OCI-LY3 (cell line): ENCODE measurements around the gene PIGM.
A peak's percentile ranks its signal among the peaks of the same experiment; 100 is the strongest.

Source experiments
- H2AFZ ChIP-seq: fragments of 200-600, 300-600 bp; shearing (Covaris generic); 2 replicates; pipeline ENCODE4 v1.6.0; 2014; ENCODE audit warnings: antibody characterized with exemption, low read depth, low read length
- H3K27ac ChIP-seq: fragments of 200-600, 300-600 bp; sonication (generic); 2 replicates; pipeline ENCODE4 v1.5.1; 2014; ENCODE audit warnings: mild to moderate bottlenecking, low read length, moderate library complexity, mixed read lengths
- H3K27me3 ChIP-seq: fragments of 200-600, 300-600 bp; sonication (generic); 2 replicates; pipeline ENCODE4 v1.6.1; 2014; ENCODE audit warnings: low read depth, low read length, mixed read lengths
- H3K36me3 ChIP-seq: fragments of 200-600, 300-600 bp; sonication (generic); replicated peaks from 2 replicates; pipeline ENCODE3; 2014; ENCODE audit warnings: low read depth, low read length, mixed read lengths
- H3K4me1 ChIP-seq: fragments of 300-600, 200-600 bp; sonication (generic); 2 replicates; pipeline ENCODE4 v1.6.1; 2014; ENCODE audit warnings: low read length, mixed read lengths
- H3K4me2 ChIP-seq: fragments of 200-600, 300-600 bp; sonication (generic); 2 replicates; pipeline ENCODE4 v1.6.1; 2014; ENCODE audit warnings: low read length, mixed read lengths
- H3K4me3 ChIP-seq: fragments of 300-600, 200-600 bp; sonication (generic); 2 replicates; pipeline ENCODE4 v1.5.1; 2014; ENCODE audit warnings: antibody characterized with exemption, mild to moderate bottlenecking, low read length, moderate library complexity
- H3K79me2 ChIP-seq: fragments of 300-600, 200-600 bp; shearing (Covaris generic); 2 replicates; pipeline ENCODE4 v1.6.1; 2014; ENCODE audit warnings: mild to moderate bottlenecking, low read length, mixed read lengths
- H3K9ac ChIP-seq: fragments of 300-600, 200-600 bp; shearing (Covaris generic); 2 replicates; pipeline ENCODE4 v1.6.0; 2014; ENCODE audit warnings: mild to moderate bottlenecking, low read length, moderate library complexity
- H3K9me3 ChIP-seq: fragments of 200-600, 300-600 bp; shearing (Covaris generic); 2 replicates; pipeline ENCODE4 v1.6.1; 2014; ENCODE audit warnings: low read length, mixed read lengths; ENCODE audit not compliant: insufficient read depth
- H4K20me1 ChIP-seq: fragments of 200-600, 300-600 bp; sonication (generic); 2 replicates; pipeline ENCODE4 v1.6.1; 2016; ENCODE audit warnings: low read length, mixed read lengths; ENCODE audit not compliant: insufficient read depth
- EZH2phosphoT487 ChIP-seq: fragments of 200-600 bp; shearing (Covaris generic); IDR thresholded peaks from 2 replicates; pipeline ENCODE4 v1.6.1; 2018; ENCODE audit warnings: antibody characterized with exemption, mixed run types, low read depth
- TF ChIP-seq, protein P1 (sequence below): fragments of 200-600, 300-600 bp; sonication (generic); IDR thresholded peaks from 2 replicates; pipeline ENCODE4 v1.5.1; 2014; ENCODE audit warnings: antibody characterized with exemption, low read length, low read depth

Gene PIGM

DNA sequence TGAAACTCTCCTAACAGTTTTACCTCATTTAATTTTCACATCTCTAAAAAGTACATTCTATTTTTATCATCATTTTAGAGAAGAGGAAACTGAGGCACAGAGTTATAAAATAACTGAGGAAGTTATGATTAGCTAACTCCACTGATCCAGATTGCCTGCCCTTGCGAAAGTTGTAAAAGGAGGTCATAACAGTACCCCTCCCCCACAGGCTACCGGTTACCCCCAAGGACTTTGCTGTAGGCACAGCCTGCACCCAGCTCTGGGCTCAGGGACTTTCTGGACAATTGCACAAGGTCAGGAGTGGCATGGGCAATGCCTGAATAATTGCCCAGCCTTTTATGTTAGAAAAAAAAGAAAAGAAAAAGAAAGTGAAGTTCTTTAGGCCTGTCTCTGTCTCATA is 22.7 kb downstream of the PIGM start:
- no peak overlapping the region for H3K9ac ChIP-seq
- TF ChIP-seq, protein P1, sequence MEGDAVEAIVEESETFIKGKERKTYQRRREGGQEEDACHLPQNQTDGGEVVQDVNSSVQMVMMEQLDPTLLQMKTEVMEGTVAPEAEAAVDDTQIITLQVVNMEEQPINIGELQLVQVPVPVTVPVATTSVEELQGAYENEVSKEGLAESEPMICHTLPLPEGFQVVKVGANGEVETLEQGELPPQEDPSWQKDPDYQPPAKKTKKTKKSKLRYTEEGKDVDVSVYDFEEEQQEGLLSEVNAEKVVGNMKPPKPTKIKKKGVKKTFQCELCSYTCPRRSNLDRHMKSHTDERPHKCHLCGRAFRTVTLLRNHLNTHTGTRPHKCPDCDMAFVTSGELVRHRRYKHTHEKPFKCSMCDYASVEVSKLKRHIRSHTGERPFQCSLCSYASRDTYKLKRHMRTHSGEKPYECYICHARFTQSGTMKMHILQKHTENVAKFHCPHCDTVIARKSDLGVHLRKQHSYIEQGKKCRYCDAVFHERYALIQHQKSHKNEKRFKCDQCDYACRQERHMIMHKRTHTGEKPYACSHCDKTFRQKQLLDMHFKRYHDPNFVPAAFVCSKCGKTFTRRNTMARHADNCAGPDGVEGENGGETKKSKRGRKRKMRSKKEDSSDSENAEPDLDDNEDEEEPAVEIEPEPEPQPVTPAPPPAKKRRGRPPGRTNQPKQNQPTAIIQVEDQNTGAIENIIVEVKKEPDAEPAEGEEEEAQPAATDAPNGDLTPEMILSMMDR: no peak
- TF ChIP-seq EZH2phosphoT487: no peak
- no peak overlapping the region for H3K4me3 ChIP-seq
- no peak overlapping the region for H3K4me2 ChIP-seq
- H3K9me3 ChIP-seq: no peaks in the 10 kb centered on the region
- H3K36me3 ChIP-seq: no peaks in the 10 kb centered on the region
- no peaks in the 10 kb centered on the region for H4K20me1 ChIP-seq
- no peak overlapping the region for H3K27ac ChIP-seq
- no peaks in the 10 kb centered on the region for H3K4me1 ChIP-seq
- no peak overlapping the region for H2AFZ ChIP-seq
- peaks cover 46% of the 10 kb centered on the region for H3K27me3 ChIP-seq
- no peaks in the 10 kb centered on the region for H3K79me2 ChIP-seq

DNA sequence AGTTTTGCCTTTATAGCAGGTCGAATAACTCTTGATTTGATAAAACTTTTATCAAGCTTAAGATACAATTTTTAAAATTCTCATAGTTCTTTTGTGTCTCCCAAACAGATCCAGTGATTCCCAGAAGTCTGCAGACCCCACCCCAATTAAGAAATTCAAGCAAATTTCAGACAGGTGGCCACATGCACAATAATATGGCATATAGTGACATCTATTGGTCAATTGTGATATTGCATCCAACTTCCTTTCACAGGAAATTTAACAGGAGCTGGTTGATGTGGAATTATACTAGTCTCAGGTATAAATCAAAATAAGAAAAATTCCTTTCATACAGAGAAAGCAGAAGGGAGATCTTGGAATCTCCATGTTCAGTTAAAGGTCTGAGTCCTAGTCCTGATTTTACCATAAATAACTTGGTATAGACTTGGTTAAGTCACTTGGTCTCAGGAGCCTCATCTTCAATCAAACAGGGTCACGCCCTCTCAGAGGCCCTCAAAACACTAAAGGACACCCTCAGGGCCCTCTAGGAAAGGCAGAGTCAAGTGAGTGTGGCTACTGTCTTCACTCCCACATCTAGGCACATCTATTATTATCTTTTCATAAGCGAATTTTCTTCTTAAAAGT is 24.1 kb downstream of the PIGM start:
- Histone ChIP-seq H3K79me2 (no peaks in the 10 kb centered on the region), H2AFZ (no peak overlapping the region), H3K9me3 (no peaks in the 10 kb centered on the region), H3K27me3 (peaks cover 39% of the 10 kb centered on the region), H3K4me1 (no peaks in the 10 kb centered on the region), H3K4me3 (no peak overlapping the region), H3K4me2 (no peak overlapping the region), H3K36me3 (no peaks in the 10 kb centered on the region), H3K27ac (no peak overlapping the region), H3K9ac (no peak overlapping the region), H4K20me1 (no peaks in the 10 kb centered on the region)
- TF ChIP-seq, protein P1: peak; percentile 98
- no peak for TF ChIP-seq EZH2phosphoT487

DNA sequence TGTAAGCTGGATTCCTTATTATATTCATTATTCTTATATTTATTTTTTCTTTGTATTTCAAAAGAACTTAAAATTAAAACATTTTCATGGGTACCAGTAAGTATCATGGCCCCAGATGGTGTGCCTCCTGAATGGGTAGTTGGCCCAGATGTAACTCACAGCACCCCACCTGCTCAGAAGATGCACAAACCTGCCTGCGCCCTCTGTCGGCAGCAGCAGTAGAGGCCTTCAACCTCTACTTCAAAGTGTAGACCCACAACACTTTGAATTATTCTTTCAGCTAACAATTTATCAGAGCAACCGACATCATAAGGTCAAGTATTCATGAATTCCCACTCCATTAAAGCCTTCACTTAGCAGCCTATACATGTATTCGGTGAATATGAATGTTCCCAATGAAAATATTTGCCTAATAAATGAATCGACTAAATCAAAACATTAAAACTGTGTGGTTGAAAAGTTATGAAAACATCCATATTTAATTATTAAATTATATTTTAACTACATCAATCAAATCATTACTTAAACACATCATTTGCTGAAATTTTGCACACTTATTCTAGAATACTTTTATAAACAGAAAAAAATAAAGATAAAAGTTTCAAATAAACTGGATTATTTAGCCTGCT is 25.4 kb downstream of the PIGM start:
- Histone ChIP-seq H3K9me3 (no peaks in the 10 kb centered on the region), H3K36me3 (no peaks in the 10 kb centered on the region), H3K4me1 (no peaks in the 10 kb centered on the region), H4K20me1 (no peaks in the 10 kb centered on the region), H3K9ac (no peak overlapping the region), H2AFZ (no peak overlapping the region), H3K4me2 (no peak overlapping the region), H3K27ac (no peak overlapping the region), H3K79me2 (no peaks in the 10 kb centered on the region), H3K27me3 (peaks cover 37% of the 10 kb centered on the region), H3K4me3 (no peak overlapping the region)
- TF ChIP-seq EZH2phosphoT487: no peak
- TF ChIP-seq, protein P1: peak; percentile 98

DNA sequence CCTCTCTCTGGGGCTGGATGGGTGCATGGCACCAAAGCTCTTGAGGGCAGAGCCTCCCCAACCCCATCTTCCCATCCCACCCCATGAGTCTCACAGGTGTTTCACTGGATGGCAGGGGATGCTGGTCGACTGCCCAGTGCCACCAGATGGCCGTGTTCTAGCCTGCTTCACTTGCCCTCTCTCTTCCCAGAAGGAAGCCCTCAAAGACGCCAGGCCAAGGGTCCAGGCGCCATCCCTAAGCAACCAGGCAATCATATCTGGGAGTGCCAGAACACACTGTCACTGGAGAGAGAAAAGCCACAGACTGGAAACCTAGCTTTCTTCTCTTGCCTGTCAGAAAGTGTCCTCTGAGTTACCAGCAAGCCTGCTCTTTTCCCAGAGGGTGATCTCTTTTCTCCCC is 26.7 kb downstream of the PIGM start:
- no peak overlapping the region for H3K27ac ChIP-seq
- no peak overlapping the region for H2AFZ ChIP-seq
- no peak overlapping the region for H3K4me3 ChIP-seq
- no peaks in the 10 kb centered on the region for H4K20me1 ChIP-seq
- H3K79me2 ChIP-seq: no peaks in the 10 kb centered on the region
- H3K9ac ChIP-seq: no peak overlapping the region
- H3K9me3 ChIP-seq: no peaks in the 10 kb centered on the region
- no peaks in the 10 kb centered on the region for H3K4me1 ChIP-seq
- no peak for TF ChIP-seq EZH2phosphoT487
- TF ChIP-seq, protein P1: no peak
- H3K4me2 ChIP-seq: no peak overlapping the region
- peaks cover 37% of the 10 kb centered on the region for H3K27me3 ChIP-seq
- no peaks in the 10 kb centered on the region for H3K36me3 ChIP-seq
